Lower lobe of right lung (tissue), 2 donors: Measurements from ENCODE around the gene DSP. TPM values are rescaled to one million over a fixed set of nuclear protein-coding genes. Genes with fewer than 3 reads are reported as not detected.

ENCODE experiments used
- ATAC-seq, 2 donors: fragments of 200-7000 bp; cut with Tn5 transposase; one replicate each; pipeline ENCODE4 v1.9.1; 2020 to 2022; ENCODE audit warnings: mild to moderate bottlenecking in 2 of 2, moderate library complexity in 2 of 2
- DNase-seq: peaks from one replicate; pipeline ENCODE4 v3.0.0-alpha.2; 2020
- H3K27ac ChIP-seq: fragments of 200-600 bp; one replicate; pipeline ENCODE4 v1.8.0; 2022
- H3K27me3 ChIP-seq: fragments of 200-600 bp; one replicate; pipeline ENCODE4 v1.8.0; 2022; ENCODE audit warnings: low read depth
- H3K36me3 ChIP-seq: fragments of 200-600 bp; one replicate; pipeline ENCODE4 v1.8.0; 2022; ENCODE audit warnings: mild to moderate bottlenecking
- H3K4me1 ChIP-seq: fragments of 200-600 bp; one replicate; pipeline ENCODE4 v1.8.0; 2022
- H3K4me3 ChIP-seq: fragments of 200-600 bp; one replicate; pipeline ENCODE4 v1.8.0; 2022; ENCODE audit warnings: mild to moderate bottlenecking
- H3K9me3 ChIP-seq: fragments of 200-600 bp; one replicate; pipeline ENCODE4 v1.8.0; 2022
- CTCF ChIP-seq: fragments of 200-600 bp; IDR thresholded peaks from one replicate; pipeline ENCODE4 v1.8.0; 2022; ENCODE audit warnings: antibody characterized with exemption, mild to moderate bottlenecking
- intact Hi-C: fragments of 100-400 bp; cut with DNase I; formaldehyde crosslinking; loops from one replicate; pipeline ENCODE4 v1.11.0; 2022
- long read RNA-seq: library from polyadenylated mRNA; unstranded; transcript quantifications from one replicate; pipeline ENCODE4 v2.0.0, GENCODE V29; 2021
- total RNA-seq: library from RNA; stranded (reverse); fragmentation: NEBNext Ultra II Directional; extraction: Animal tissue kit (Norgen Biotek cat#: 25700); gene quantifications from one replicate; pipeline ENCODE4 v1.2.1, GENCODE V29; 2021
- donor health status: DM: no; HTN: yes; CAD: no; lungs with severe emphysema.

DSP gene
- total RNA-seq = 22.8 TPM
- long read RNA-seq, full-length matches to known transcripts = 6 of 28 reads
- long read RNA-seq, partial matches to known transcripts = 13 of 28 reads
- long read RNA-seq, other reads (novel, unspliced or antisense) = 9 of 28 reads

DNA sequence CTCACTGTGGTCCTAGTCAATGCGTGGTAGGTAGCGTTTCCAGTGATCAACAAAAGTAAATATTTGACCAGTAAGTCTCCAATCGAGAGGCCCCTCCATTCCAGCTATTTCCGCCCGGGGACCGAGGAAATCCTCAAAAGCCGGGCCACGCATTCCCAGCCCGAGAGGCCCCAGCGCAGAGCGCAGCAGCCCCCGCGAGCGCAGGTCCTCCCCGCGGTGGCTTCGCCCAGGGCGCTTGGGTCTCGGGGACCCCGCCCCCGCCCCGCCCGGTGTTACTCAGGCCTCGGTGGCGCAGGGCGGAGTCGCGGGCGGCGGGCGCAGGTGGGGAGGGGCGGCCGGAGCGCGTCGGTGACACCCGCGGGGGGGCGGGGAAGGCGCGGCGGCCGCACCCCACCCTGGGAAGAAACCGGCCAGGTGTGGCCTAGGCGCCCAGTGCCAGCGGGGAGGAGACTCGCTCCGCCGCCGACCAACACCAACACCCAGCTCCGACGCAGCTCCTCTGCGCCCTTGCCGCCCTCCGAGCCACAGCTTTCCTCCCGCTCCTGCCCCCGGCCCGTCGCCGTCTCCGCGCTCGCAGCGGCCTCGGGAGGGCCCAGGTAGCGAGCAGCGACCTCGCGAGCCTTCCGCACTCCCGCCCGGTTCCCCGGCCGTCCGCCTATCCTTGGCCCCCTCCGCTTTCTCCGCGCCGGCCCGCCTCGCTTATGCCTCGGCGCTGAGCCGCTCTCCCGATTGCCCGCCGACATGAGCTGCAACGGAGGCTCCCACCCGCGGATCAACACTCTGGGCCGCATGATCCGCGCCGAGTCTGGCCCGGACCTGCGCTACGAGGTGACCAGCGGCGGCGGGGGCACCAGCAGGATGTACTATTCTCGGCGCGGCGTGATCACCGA, at the start of gene DSP:
Gene DSP (plus strand): TSS at position 497 of the 890 bp plus-strand sequence. CDS start 245 bp downstream, at position 742.
- Histone ChIP-seq H3K9me3 (no peaks in the 10 kb centered on the region), H3K4me3 (peak within 1 kb of the TSS; percentile 61), H3K27ac (peak within 1 kb of the TSS; percentile 66), H3K27me3 (peaks cover 72% of the 10 kb centered on the region), H3K36me3 (no peaks in the 10 kb centered on the region), H3K4me1 (peaks cover 26% of the 10 kb centered on the region)
- no peak for TF ChIP-seq CTCF
- peak; percentile 72 for DNase-seq
- ATAC-seq = peak; percentile 89 to 91
- intact Hi-C loops = no loop called here

DNA sequence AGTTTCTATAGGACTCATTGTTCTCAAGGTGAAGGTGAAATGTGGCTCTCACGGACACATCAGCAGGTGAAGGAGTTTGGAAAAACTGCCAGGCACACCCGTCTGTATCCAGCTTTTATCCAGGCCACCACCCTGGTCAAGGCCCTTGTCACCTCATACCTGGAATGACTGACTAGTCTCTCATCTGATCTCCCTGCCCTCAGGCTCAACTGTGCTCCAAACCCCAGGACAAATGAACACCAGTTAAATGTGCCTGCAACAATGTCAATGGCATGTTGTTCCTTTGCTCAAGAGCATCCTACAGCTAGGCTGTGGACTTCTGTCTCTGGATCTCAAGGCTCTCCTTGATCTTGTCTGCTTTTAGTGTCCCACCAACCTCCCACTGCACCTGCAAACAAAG, 47.6 kb upstream of the DSP start:
- Histone ChIP-seq H3K9me3 (no peaks in the 10 kb centered on the region), H3K36me3 (no peaks in the 10 kb centered on the region), H3K27me3 (no peaks in the 10 kb centered on the region), H3K4me3 (no peak overlapping the region), H3K4me1 (no peaks in the 10 kb centered on the region), H3K27ac (no peak overlapping the region)
- DNase-seq = no peak
- intact Hi-C loops = no loop called here
- no peak for TF ChIP-seq CTCF
- no peak for ATAC-seq

- H3K4me3 ChIP-seq = no peak overlapping the region
- no peaks in the 10 kb centered on the region for H3K36me3 ChIP-seq
- intact Hi-C loops = no loop called here
- H3K27ac ChIP-seq = no peak overlapping the region
- no peaks in the 10 kb centered on the region for H3K4me1 ChIP-seq
- TF ChIP-seq CTCF = no peak
- DNase-seq (no peak), ATAC-seq (no peak)
- no peaks in the 10 kb centered on the region for H3K27me3 ChIP-seq
- H3K9me3 ChIP-seq = no peaks in the 10 kb centered on the region
Measured at GRCh38 chr6:7494638-7495037, 46.8 kb upstream of the DSP start.

DNA sequence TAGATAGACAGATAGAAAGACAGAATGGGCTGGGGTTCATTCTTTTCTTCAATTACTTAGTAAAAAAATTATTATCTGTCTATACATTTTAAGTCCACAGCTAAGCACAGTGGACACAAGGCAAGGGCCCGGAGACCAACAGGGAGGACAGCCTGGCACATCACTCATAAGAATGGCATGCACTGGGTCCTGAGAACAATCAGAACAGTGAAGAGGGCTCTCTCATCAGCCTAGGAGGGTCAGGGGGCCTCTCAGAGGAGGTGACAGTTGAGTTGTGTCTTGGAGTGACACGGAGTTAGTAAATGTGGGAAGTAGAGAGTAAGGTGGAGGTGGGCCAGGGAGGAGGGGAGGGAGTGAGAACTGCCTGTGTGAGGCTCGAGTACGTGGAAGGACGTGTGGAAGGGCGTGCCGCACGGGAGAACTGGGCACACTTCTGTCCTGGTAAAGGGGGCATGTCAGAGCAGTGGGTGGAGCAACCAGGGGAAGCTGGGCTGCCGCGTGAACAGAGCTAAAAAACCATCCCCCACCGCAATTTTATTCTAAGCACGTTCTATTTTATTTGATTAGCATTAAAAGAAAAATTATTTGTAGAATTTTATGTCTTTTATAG, 45.1 kb upstream of the DSP start:
- Histone ChIP-seq H3K27me3 (no peaks in the 10 kb centered on the region), H3K4me3 (no peak overlapping the region), H3K27ac (no peak overlapping the region), H3K36me3 (no peaks in the 10 kb centered on the region), H3K4me1 (no peaks in the 10 kb centered on the region), H3K9me3 (no peaks in the 10 kb centered on the region)
- ATAC-seq = no peak
- intact Hi-C loops = no loop called here
- no peak for TF ChIP-seq CTCF
- no peak for DNase-seq

- TF ChIP-seq CTCF = no peak
- Histone ChIP-seq H3K4me3 (no peak overlapping the region), H3K27ac (no peak overlapping the region), H3K27me3 (no peaks in the 10 kb centered on the region), H3K36me3 (no peaks in the 10 kb centered on the region), H3K9me3 (no peaks in the 10 kb centered on the region), H3K4me1 (no peaks in the 10 kb centered on the region)
- no peak for ATAC-seq
- intact Hi-C loops = no loop called here
- no peak for DNase-seq
Measured at GRCh38 chr6:7500752-7501282, 40.7 kb upstream of the DSP start.
